PFSK-1 (cell line): Measurements from ENCODE around the gene TSPO.

Experiments
- FOXP2 ChIP-seq: optimal IDR thresholded peaks from 2 replicates; pipeline ENCODE3; 2011; ENCODE audit warnings: borderline replicate concordance, control low read depth, inconsistent platforms; ENCODE audit not compliant: insufficient read depth; ENCODE audit errors: extremely low read length, extremely low read depth
- POLR2AphosphoS5 ChIP-seq: IDR thresholded peaks from 2 replicates; pipeline ENCODE4 v1.6.1; 2012; ENCODE audit warnings: low read depth, mild to moderate bottlenecking, control low read depth, low read length, moderate library complexity
- REST ChIP-seq, 2 experiments: IDR thresholded peaks; 2 replicates each; pipeline versions ENCODE4 v1.6.1 to v1.8.0; 2011 to 2012; ENCODE audit warnings: low read depth in 2 of 2, low read length in 2 of 2, control low read depth in 1 of 2, inconsistent platforms in 1 of 2, mild to moderate bottlenecking in 1 of 2, moderate library complexity in 1 of 2; ENCODE audit not compliant: insufficient read depth in 1 of 2
- SIN3A ChIP-seq: IDR thresholded peaks from 2 replicates; pipeline ENCODE4 v1.6.1; 2012; ENCODE audit warnings: mild to moderate bottlenecking, low read length, moderate library complexity, borderline replicate concordance; ENCODE audit not compliant: insufficient read depth
- TAF1 ChIP-seq: IDR thresholded peaks from 2 replicates; pipeline ENCODE4 v1.6.1; 2012; ENCODE audit warnings: low read length, control low read depth, borderline replicate concordance; ENCODE audit not compliant: insufficient read depth

Gene TSPO

GRCh38 chr22:43200555-43200954 is 49.2 kb downstream of the TSPO start:
- TF ChIP-seq REST (IDR thresholded peaks at IDR 0.05; ENCODE audit: insufficient read depth in 1 of 2, low read depth in 2 of 2, low read length in 2 of 2) (no peak), POLR2AphosphoS5 (no peak), SIN3A (no peak), TAF1 (no peak), FOXP2 (no peak)

GRCh38 chr22:43201486-43202219 is 50.3 kb downstream of the TSPO start:
- no peak for TF ChIP-seq REST (IDR thresholded peaks at IDR 0.05; ENCODE audit: insufficient read depth in 1 of 2, low read depth in 2 of 2, low read length in 2 of 2)
- TF ChIP-seq FOXP2: no peak
- no peak for TF ChIP-seq TAF1
- no peak for TF ChIP-seq POLR2AphosphoS5
- no peak for TF ChIP-seq SIN3A

- TF ChIP-seq FOXP2: no peak
- TF ChIP-seq SIN3A: no peak
- TF ChIP-seq REST (IDR thresholded peaks at IDR 0.05; ENCODE audit: insufficient read depth in 1 of 2, low read depth in 2 of 2, low read length in 2 of 2): no peak
- no peak for TF ChIP-seq TAF1
- TF ChIP-seq POLR2AphosphoS5: no peak
Observed at GRCh38 chr22:43202326-43202725, 51.0 kb downstream of the TSPO start.

GRCh38 chr22:43202756-43203410 is 51.5 kb downstream of the TSPO start:
- no peak for TF ChIP-seq SIN3A
- no peak for TF ChIP-seq TAF1
- TF ChIP-seq REST (IDR thresholded peaks at IDR 0.05; ENCODE audit: insufficient read depth in 1 of 2, low read depth in 2 of 2, low read length in 2 of 2): no peak
- TF ChIP-seq POLR2AphosphoS5: no peak
- no peak for TF ChIP-seq FOXP2
